RWPE2 (cell line): ENCODE data around the gene TMPRSS2.

Experiments
- ATAC-seq: fragments of 200-7000 bp; cut with Tn5 transposase; 3 replicates; pipeline ENCODE4 v1.9.1; 2021; ENCODE audit warnings: low read depth
- DNase-seq: peaks from one replicate; pipeline ENCODE4 v3.0.0-alpha.2; 2020; ENCODE audit warnings: low spot score
- H3K27ac ChIP-seq: fragments of 450-650 bp; 2 replicates; pipeline ENCODE4 v1.5.1; 2017; ENCODE audit warnings: mild to moderate bottlenecking; ENCODE audit not compliant: poor library complexity, severe bottlenecking
- H3K27me3 ChIP-seq: fragments of 250-450 bp; sonication (Bioruptor Pico); 2 replicates; pipeline ENCODE4 v1.5.1; 2021; ENCODE audit warnings: mild to moderate bottlenecking, moderate library complexity; ENCODE audit not compliant: insufficient read depth, poor library complexity, severe bottlenecking
- H3K36me3 ChIP-seq: fragments of 250-450 bp; sonication (Bioruptor Pico); 2 replicates; pipeline ENCODE4 v1.5.1; 2020; ENCODE audit warnings: low read depth, mild to moderate bottlenecking, moderate library complexity
- H3K4me1 ChIP-seq: fragments of 250-450 bp; sonication (Bioruptor Pico); 2 replicates; pipeline ENCODE4 v1.5.1; 2021; ENCODE audit warnings: mild to moderate bottlenecking, moderate library complexity; ENCODE audit not compliant: insufficient read depth, poor library complexity, severe bottlenecking
- H3K4me3 ChIP-seq: fragments of 250-450 bp; sonication (Bioruptor Pico); 2 replicates; pipeline ENCODE4 v1.5.1; 2021; ENCODE audit warnings: mild to moderate bottlenecking, moderate library complexity; ENCODE audit not compliant: severe bottlenecking
- H3K9me3 ChIP-seq: fragments of 250-450 bp; sonication (Bioruptor Pico); 2 replicates; pipeline ENCODE4 v1.5.1; 2021; ENCODE audit warnings: mild to moderate bottlenecking, moderate library complexity; ENCODE audit not compliant: severe bottlenecking
- CTCF ChIP-seq: fragments of 450-650 bp; IDR thresholded peaks from one replicate; pipeline ENCODE4 v1.5.1; 2017; ENCODE audit warnings: mild to moderate bottlenecking, moderate library complexity; ENCODE audit not compliant: poor library complexity, severe bottlenecking

TMPRSS2 gene

DNA sequence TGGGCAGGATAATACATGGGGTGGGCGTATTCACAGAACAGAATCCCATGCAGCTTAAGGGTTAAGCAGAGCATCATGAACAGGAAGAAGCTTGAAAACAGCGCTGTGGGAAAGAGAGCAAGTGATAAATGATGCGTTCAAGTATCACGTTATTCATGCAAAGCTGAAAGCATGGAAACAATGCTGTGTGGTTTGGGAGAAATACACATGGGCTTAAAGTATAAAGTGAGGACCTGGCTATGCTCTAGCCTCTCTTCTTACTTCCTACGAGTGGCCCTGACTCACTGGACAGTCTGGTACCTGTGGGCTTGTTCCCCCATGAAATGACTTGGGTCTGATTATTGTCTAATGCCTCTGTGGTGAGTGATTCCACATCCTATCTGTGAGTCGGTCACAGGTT lies 25.7 kb downstream of the TMPRSS2 start:
- Histone ChIP-seq H3K27me3 (no peaks in the 10 kb centered on the region), H3K36me3 (no peaks in the 10 kb centered on the region), H3K4me3 (no peak overlapping the region), H3K4me1 (no peaks in the 10 kb centered on the region), H3K27ac (no peak overlapping the region), H3K9me3 (no peaks in the 10 kb centered on the region)
- ATAC-seq, result no peak
- TF ChIP-seq CTCF, result no peak
- DNase-seq, result no peak

DNA sequence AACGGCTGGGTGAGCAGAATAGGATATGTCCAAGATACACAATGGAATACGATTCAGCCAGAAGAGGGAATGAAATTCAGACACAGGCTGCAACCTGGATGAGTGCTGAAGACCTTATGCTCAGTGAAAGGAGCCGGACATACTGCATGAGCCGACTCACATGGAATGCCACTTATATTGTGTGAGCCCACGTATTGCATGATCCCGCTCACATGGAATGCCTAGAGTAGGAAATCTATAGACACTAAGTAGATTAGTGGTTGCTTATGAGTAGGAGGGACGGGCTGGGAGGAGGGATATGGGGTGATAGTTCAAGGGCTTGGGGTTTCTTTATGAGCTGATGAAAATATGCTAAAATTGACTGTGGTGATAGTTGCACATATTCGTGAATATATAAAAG lies 26.8 kb downstream of the TMPRSS2 start:
- DNase-seq, result no peak
- Histone ChIP-seq H3K4me3 (no peak overlapping the region), H3K9me3 (no peaks in the 10 kb centered on the region), H3K4me1 (no peaks in the 10 kb centered on the region), H3K27ac (no peak overlapping the region), H3K36me3 (no peaks in the 10 kb centered on the region), H3K27me3 (no peaks in the 10 kb centered on the region)
- peak; percentile 38; the same call in 1 of the 3 replicates for ATAC-seq
- no peak for TF ChIP-seq CTCF

GRCh38 chr21:41480086-41480690 lies 27.8 kb downstream of the TMPRSS2 start:
- H3K27me3 ChIP-seq, result no peaks in the 10 kb centered on the region
- TF ChIP-seq CTCF, result no peak
- no peaks in the 10 kb centered on the region for H3K36me3 ChIP-seq
- H3K4me3 ChIP-seq, result no peak overlapping the region
- H3K27ac ChIP-seq, result no peak overlapping the region
- DNase-seq (no peak), ATAC-seq (no peak)
- H3K9me3 ChIP-seq, result no peaks in the 10 kb centered on the region
- no peaks in the 10 kb centered on the region for H3K4me1 ChIP-seq

DNA sequence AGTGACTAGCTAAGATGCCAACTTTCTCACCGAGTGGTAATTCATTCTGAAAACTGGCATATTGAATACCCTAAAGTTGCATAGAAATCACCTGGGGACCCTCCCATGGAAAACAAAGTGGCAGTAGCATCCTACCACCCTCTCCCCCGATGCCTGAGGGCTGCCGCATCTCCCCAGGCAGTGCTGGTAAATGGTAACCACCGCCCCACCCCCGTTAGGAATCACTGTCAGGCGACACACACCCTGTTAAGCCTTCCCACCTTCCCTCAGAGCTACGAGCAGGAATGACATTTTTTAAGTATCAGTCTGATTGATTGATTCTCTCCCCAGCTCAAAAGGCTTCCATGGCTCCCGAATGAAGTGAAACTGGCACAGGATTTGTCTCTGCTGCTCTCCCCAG lies 28.3 kb downstream of the TMPRSS2 start:
- no peak overlapping the region for H3K4me3 ChIP-seq
- ATAC-seq (no peak), DNase-seq (no peak)
- no peaks in the 10 kb centered on the region for H3K9me3 ChIP-seq
- H3K4me1 ChIP-seq, result no peaks in the 10 kb centered on the region
- no peaks in the 10 kb centered on the region for H3K27me3 ChIP-seq
- H3K27ac ChIP-seq, result no peak overlapping the region
- no peaks in the 10 kb centered on the region for H3K36me3 ChIP-seq
- no peak for TF ChIP-seq CTCF

DNA sequence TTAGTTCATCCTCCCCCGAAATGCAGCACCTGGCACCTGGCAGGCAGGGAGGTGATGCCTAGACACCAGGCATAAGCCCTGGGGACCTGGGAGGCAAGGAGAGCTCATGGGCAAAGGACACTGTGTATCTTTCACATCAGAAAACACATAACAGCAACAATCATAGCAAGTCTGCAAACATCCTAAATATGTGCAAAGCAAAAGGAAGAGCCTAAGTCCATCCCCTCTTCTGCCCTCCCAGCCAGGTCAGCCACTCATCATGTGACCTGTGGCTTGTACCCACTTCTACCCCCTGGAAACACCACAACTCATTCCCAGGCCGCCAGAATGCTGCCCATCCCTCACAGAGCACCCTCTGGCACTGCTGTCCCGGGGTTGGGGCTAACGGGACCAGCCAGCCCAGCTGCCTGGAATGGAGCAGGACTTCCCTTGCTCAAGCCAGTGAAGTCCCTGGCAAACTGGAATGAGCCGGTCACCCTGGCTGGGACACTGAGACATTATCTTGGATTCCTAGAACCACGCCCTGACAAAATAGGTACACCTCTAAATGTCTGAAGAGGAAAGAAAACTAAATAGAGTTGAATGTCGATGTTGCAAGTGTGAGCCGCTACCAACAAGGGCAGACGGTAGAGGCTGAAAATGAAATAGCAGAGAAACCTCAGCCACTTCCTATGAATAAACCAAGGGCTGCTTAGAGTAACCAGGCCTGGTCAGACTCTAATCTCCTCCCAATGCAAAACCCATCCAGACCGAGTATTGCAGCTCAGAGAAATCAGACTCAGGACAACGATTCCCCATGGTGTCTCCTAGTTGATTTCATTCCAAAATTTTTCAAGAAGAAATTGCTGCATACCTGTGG lies 29.4 kb downstream of the TMPRSS2 start:
- ATAC-seq, result peak; percentile 21; the same call in 1 of the 3 replicates
- no peak overlapping the region for H3K27ac ChIP-seq
- H3K27me3 ChIP-seq, result no peaks in the 10 kb centered on the region
- no peaks in the 10 kb centered on the region for H3K36me3 ChIP-seq
- H3K4me3 ChIP-seq, result no peak overlapping the region
- H3K4me1 ChIP-seq, result no peaks in the 10 kb centered on the region
- DNase-seq, result no peak
- H3K9me3 ChIP-seq, result no peaks in the 10 kb centered on the region
- no peak for TF ChIP-seq CTCF
